ENCODE data around the gene ERFE.
A peak's percentile ranks its signal among the peaks of the same experiment; 100 is the strongest.

The ERFE gene

DNA sequence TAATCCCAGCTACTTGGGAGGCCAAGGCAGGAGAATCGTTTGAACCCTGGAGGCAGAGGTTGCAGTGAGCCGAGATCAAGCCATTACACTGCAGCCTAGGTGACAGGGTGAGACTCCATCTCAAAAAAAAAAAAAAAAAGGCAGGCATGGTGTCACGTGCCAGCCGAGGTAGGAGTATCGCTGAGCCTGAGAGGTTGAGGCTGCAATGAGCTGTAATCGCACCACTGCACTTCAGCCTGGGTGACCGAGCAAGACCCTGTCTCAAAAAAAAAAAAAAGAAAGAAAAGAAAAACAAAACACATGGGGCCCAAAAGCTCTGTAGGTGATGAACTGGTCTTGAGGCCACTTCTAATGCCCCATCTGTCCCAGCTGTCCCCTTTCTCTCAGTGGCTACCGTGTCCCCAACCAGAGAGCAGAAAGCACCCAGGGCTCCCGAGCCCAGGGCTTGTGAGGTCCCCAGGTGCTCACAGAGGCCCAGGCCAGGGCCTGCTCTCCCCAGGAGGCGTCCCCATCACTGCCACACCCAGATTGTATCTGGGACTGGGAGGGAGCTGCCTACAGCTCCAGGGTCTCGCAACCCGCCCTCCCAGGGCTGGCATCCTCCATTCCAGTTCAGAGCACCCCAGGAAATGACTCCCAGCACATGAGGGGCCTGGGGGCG, 11.8 kb upstream of the ERFE start:
- Histone ChIP-seq H2BK12ac (ENCODE audit: low read length) (no peak overlapping the region), H3K4me1 (ENCODE audit: control insufficient read depth in 2 of 2, insufficient read depth in 1 of 2, low read depth in 1 of 2, low read length in 2 of 2) (peaks cover 2 to 9% of the 10 kb centered on the region in 2 donors), H3K36me3 (replicated peaks in 1 of 2; ENCODE audit: control insufficient read depth in 2 of 2, insufficient read depth in 2 of 2, low read length in 2 of 2) (no peaks in the 10 kb centered on the region), H3K27me3 (ENCODE audit: control insufficient read depth in 3 of 3, insufficient read depth in 3 of 3, low read depth in 1 of 3, low read length in 3 of 3) (peaks cover 0 to 9% (median 0%) of the 10 kb centered on the region in 3 experiments), H3K23ac (ENCODE audit: low read depth, low read length, poor library complexity) (no peak overlapping the region), H3K4ac (ENCODE audit: low read length) (no peak overlapping the region), H2AFZ (ENCODE audit: low read length) (peak overlapping the region; percentile 87), H3K4me2 (ENCODE audit: insufficient read depth, low read length, poor library complexity, severe bottlenecking) (no peak overlapping the region), H3K14ac (ENCODE audit: low read length) (no peak overlapping the region), H2BK120ac (ENCODE audit: low read depth, low read length) (no peak overlapping the region), H3K9me3 (replicated peaks in 1 of 2; ENCODE audit: control insufficient read depth in 2 of 2, insufficient read depth in 1 of 2, low read depth in 1 of 2, low read length in 2 of 2) (no peaks in the 10 kb centered on the region), H3K79me1 (ENCODE audit: low read depth, low read length) (peaks cover 1% of the 10 kb centered on the region), H2BK5ac (ENCODE audit: low read length) (no peak overlapping the region), H2AK5ac (ENCODE audit: low read depth, low read length) (peak overlapping the region; percentile 36), H4K91ac (ENCODE audit: low read depth, low read length, poor library complexity) (no peak overlapping the region), H3K18ac (ENCODE audit: low read length) (peak overlapping the region; percentile 31), H3K27ac (replicated peaks; ENCODE audit: low read length) (no peak overlapping the region), H3K9ac (ENCODE audit: low read depth, low read length, poor library complexity) (no peak overlapping the region), H3K4me3 (ENCODE audit: low read length in 2 of 2) (no peak overlapping the region), H2BK15ac (ENCODE audit: low read length) (no peak overlapping the region), H4K8ac (ENCODE audit: low read depth, low read length) (no peak overlapping the region)
- WGBS, 2 donors (ENCODE audit: extremely low coverage in 2 of 2, insufficient read length in 2 of 2, insufficient replicate concordance in 1 of 2): no CpG with 5 or more reads among the region's 13 CpGs
- no peak for DNase-seq (ENCODE audit: low spot score)

DNA sequence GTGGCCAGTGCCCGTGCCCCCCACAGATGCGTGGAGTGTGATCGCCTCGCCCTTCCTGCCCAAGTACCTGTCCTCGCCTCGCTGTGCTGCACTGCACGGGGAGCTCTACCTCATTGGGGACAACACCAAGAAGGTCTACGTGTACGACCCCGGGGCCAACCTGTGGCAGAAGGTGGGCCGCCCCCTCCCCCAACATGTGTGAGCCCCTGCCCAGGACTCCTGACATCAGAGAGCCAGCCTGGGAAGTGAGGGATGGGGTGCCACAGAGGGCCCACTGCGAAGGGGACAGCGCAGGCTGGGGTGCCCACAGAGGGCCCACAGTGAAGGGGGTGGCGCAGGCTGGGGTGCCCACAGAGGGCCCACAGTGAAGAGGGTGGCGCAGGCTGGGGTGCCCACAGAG, 9.8 kb upstream of the ERFE start:
- Histone ChIP-seq H3K27ac (replicated peaks; ENCODE audit: low read length) (no peak overlapping the region), H2AK5ac (ENCODE audit: low read depth, low read length) (peak overlapping the region; percentile 98), H3K18ac (ENCODE audit: low read length) (peak overlapping the region; percentile 71), H4K91ac (ENCODE audit: low read depth, low read length, poor library complexity) (no peak overlapping the region), H3K4ac (ENCODE audit: low read length) (peak overlapping the region; percentile 53), H3K36me3 (replicated peaks in 1 of 2; ENCODE audit: control insufficient read depth in 2 of 2, insufficient read depth in 2 of 2, low read length in 2 of 2) (no peaks in the 10 kb centered on the region), H3K4me1 (ENCODE audit: control insufficient read depth in 2 of 2, insufficient read depth in 1 of 2, low read depth in 1 of 2, low read length in 2 of 2) (peaks cover 0 to 8% of the 10 kb centered on the region in 2 donors), H2AFZ (ENCODE audit: low read length) (no peak overlapping the region), H3K23ac (ENCODE audit: low read depth, low read length, poor library complexity) (no peak overlapping the region), H2BK15ac (ENCODE audit: low read length) (peak overlapping the region; percentile 97), H2BK5ac (ENCODE audit: low read length) (no peak overlapping the region), H3K9me3 (replicated peaks in 1 of 2; ENCODE audit: control insufficient read depth in 2 of 2, insufficient read depth in 1 of 2, low read depth in 1 of 2, low read length in 2 of 2) (peaks cover 0 to 2% of the 10 kb centered on the region in 2 donors), H3K79me1 (ENCODE audit: low read depth, low read length) (peaks cover 1% of the 10 kb centered on the region), H3K27me3 (ENCODE audit: control insufficient read depth in 3 of 3, insufficient read depth in 3 of 3, low read depth in 1 of 3, low read length in 3 of 3) (peaks cover 0 to 9% (median 0%) of the 10 kb centered on the region in 3 experiments), H3K9ac (ENCODE audit: low read depth, low read length, poor library complexity) (no peak overlapping the region), H3K4me2 (ENCODE audit: insufficient read depth, low read length, poor library complexity, severe bottlenecking) (no peak overlapping the region), H3K4me3 (ENCODE audit: low read length in 2 of 2) (no peak overlapping the region), H4K8ac (ENCODE audit: low read depth, low read length) (no peak overlapping the region), H3K14ac (ENCODE audit: low read length) (no peak overlapping the region), H2BK120ac (ENCODE audit: low read depth, low read length) (no peak overlapping the region), H2BK12ac (ENCODE audit: low read length) (peak overlapping the region; percentile 41)
- WGBS, 2 donors (ENCODE audit: extremely low coverage in 2 of 2, insufficient read length in 2 of 2, insufficient replicate concordance in 1 of 2): no CpG with 5 or more reads among the region's 15 CpGs
- DNase-seq (ENCODE audit: low spot score): no peak

GRCh38 chr2:238149841-238150572, 8.8 kb upstream of the ERFE start:
- Histone ChIP-seq H3K79me1 (ENCODE audit: low read depth, low read length) (peaks cover 1% of the 10 kb centered on the region), H3K23ac (ENCODE audit: low read depth, low read length, poor library complexity) (peak overlapping the region; percentile 31), H2AK5ac (ENCODE audit: low read depth, low read length) (peak overlapping the region; percentile 98), H3K27ac (replicated peaks; ENCODE audit: low read length) (no peak overlapping the region), H2BK12ac (ENCODE audit: low read length) (peak overlapping the region; percentile 41), H2AFZ (ENCODE audit: low read length) (no peak overlapping the region), H3K36me3 (replicated peaks in 1 of 2; ENCODE audit: control insufficient read depth in 2 of 2, insufficient read depth in 2 of 2, low read length in 2 of 2) (no peaks in the 10 kb centered on the region), H2BK5ac (ENCODE audit: low read length) (peak overlapping the region; percentile 75), H3K4me2 (ENCODE audit: insufficient read depth, low read length, poor library complexity, severe bottlenecking) (no peak overlapping the region), H3K4me1 (ENCODE audit: control insufficient read depth in 2 of 2, insufficient read depth in 1 of 2, low read depth in 1 of 2, low read length in 2 of 2) (peaks cover 0 to 8% of the 10 kb centered on the region in 2 donors), H3K4ac (ENCODE audit: low read length) (no peak overlapping the region), H2BK120ac (ENCODE audit: low read depth, low read length) (peak overlapping the region; percentile 47), H3K27me3 (ENCODE audit: control insufficient read depth in 3 of 3, insufficient read depth in 3 of 3, low read depth in 1 of 3, low read length in 3 of 3) (peaks cover 0 to 9% (median 0%) of the 10 kb centered on the region in 3 experiments), H3K14ac (ENCODE audit: low read length) (peak overlapping the region; percentile 56), H3K9ac (ENCODE audit: low read depth, low read length, poor library complexity) (peak overlapping the region; percentile 60), H4K91ac (ENCODE audit: low read depth, low read length, poor library complexity) (no peak overlapping the region), H4K8ac (ENCODE audit: low read depth, low read length) (peak overlapping the region; percentile 92), H3K18ac (ENCODE audit: low read length) (peak overlapping the region; percentile 38), H2BK15ac (ENCODE audit: low read length) (peak overlapping the region; percentile 97), H3K4me3 (ENCODE audit: low read length in 2 of 2) (no peak overlapping the region), H3K9me3 (replicated peaks in 1 of 2; ENCODE audit: control insufficient read depth in 2 of 2, insufficient read depth in 1 of 2, low read depth in 1 of 2, low read length in 2 of 2) (peaks cover 0 to 8% of the 10 kb centered on the region in 2 donors)
- WGBS, 2 donors (ENCODE audit: extremely low coverage in 2 of 2, insufficient read length in 2 of 2, insufficient replicate concordance in 1 of 2): no CpG with 5 or more reads among the region's 14 CpGs
- no peak for DNase-seq (ENCODE audit: low spot score)

DNA sequence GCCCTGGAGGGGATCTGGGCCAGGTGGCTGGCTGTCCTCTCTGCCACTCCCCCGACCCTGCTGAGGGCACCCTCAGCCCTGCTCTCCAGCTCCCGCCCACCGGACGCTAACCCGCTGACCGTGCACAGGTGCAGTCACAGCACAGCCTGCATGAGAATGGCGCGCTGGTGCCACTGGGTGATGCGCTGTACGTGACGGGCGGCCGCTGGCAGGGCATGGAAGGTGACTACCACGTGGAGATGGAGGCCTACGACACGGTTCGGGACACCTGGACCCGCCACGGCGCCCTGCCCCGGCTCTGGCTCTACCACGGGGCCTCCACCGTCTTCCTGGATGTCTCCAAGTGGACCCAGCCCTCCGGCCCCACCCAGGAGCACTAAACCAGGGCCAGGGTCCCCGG, 8.1 kb upstream of the ERFE start:
- H3K18ac ChIP-seq (ENCODE audit: low read length): peak overlapping the region; percentile 88
- peaks cover 0 to 5% (median 0%) of the 10 kb centered on the region in 3 experiments for H3K27me3 ChIP-seq (ENCODE audit: control insufficient read depth in 3 of 3, insufficient read depth in 3 of 3, low read depth in 1 of 3, low read length in 3 of 3)
- peaks cover 0 to 8% of the 10 kb centered on the region in 2 donors for H3K9me3 ChIP-seq (replicated peaks in 1 of 2; ENCODE audit: control insufficient read depth in 2 of 2, insufficient read depth in 1 of 2, low read depth in 1 of 2, low read length in 2 of 2)
- peak overlapping the region; percentile 97 for H3K23ac ChIP-seq (ENCODE audit: low read depth, low read length, poor library complexity)
- no peak overlapping the region for H3K27ac ChIP-seq (replicated peaks; ENCODE audit: low read length)
- peak overlapping the region; percentile 84 for H3K14ac ChIP-seq (ENCODE audit: low read length)
- peak overlapping the region; percentile 84 for H3K4ac ChIP-seq (ENCODE audit: low read length)
- no peak for DNase-seq (ENCODE audit: low spot score)
- H2BK15ac ChIP-seq (ENCODE audit: low read length): peak overlapping the region; percentile 79
- H2BK5ac ChIP-seq (ENCODE audit: low read length): peak overlapping the region; percentile 75
- H4K91ac ChIP-seq (ENCODE audit: low read depth, low read length, poor library complexity): peak overlapping the region; percentile 72
- peak overlapping the region; percentile 98 for H2AK5ac ChIP-seq (ENCODE audit: low read depth, low read length)
- peak overlapping the region; percentile 72 for H2BK120ac ChIP-seq (ENCODE audit: low read depth, low read length)
- no peaks in the 10 kb centered on the region for H3K36me3 ChIP-seq (replicated peaks in 1 of 2; ENCODE audit: control insufficient read depth in 2 of 2, insufficient read depth in 2 of 2, low read length in 2 of 2)
- no CpG with 5 or more reads among the region's 25 CpGs for WGBS, 2 donors (ENCODE audit: extremely low coverage in 2 of 2, insufficient read length in 2 of 2, insufficient replicate concordance in 1 of 2)
- no peak overlapping the region for H2AFZ ChIP-seq (ENCODE audit: low read length)
- peak overlapping the region; percentile 30 for H3K9ac ChIP-seq (ENCODE audit: low read depth, low read length, poor library complexity)
- peak overlapping the region; percentile 90 for H2BK12ac ChIP-seq (ENCODE audit: low read length)
- no peak overlapping the region for H3K4me2 ChIP-seq (ENCODE audit: insufficient read depth, low read length, poor library complexity, severe bottlenecking)
- no peak overlapping the region for H4K8ac ChIP-seq (ENCODE audit: low read depth, low read length)
- H3K4me3 ChIP-seq (ENCODE audit: low read length in 2 of 2): no peak overlapping the region
- H3K4me1 ChIP-seq (ENCODE audit: control insufficient read depth in 2 of 2, insufficient read depth in 1 of 2, low read depth in 1 of 2, low read length in 2 of 2): peaks cover 2 to 12% of the 10 kb centered on the region in 2 donors
- H3K79me1 ChIP-seq (ENCODE audit: low read depth, low read length): peaks cover 1% of the 10 kb centered on the region
